ENCODE measurements around the gene APOD.

APOD gene

GRCh38 chr3:195555110-195555509 is 28.6 kb downstream of the APOD start:
- no peak overlapping the region for H3K4me3 ChIP-seq (ENCODE audit: low read depth, low read length)
- CTCF ChIA-PET = interaction anchor here (0.7 kb wide), 1 partner anchor 10 kb away, joined by 3 read pairs; no protein-coding TSS in a partner anchor
- TF ChIP-seq ZNF843 (tag by site-specific recombination; IDR thresholded peaks at IDR 0.05) (no peak), ZNF394 (tag by site-specific recombination; IDR thresholded peaks at IDR 0.05; ENCODE audit: borderline replicate concordance) (no peak), SALL2 (tag by site-specific recombination; IDR thresholded peaks at IDR 0.05; ENCODE audit: borderline replicate concordance) (no peak), TRIM28 (IDR thresholded peaks at IDR 0.05; ENCODE audit: borderline replicate concordance, low read length) (no peak), ZNF24 (tag by site-specific recombination; IDR thresholded peaks at IDR 0.05) (no peak), ZNF529 (tag by site-specific recombination; IDR thresholded peaks at IDR 0.05; ENCODE audit: insufficient replicate concordance) (no peak), HOXD13 (CRISPR knock-in tag; IDR thresholded peaks at IDR 0.05; ENCODE audit: borderline replicate concordance) (no peak), ZNF792 (tag by site-specific recombination; IDR thresholded peaks at IDR 0.05) (no peak), ZNF555 (tag by site-specific recombination; conservative IDR thresholded peaks at IDR 0.05) (no peak), ZSCAN23 (tag by site-specific recombination; IDR thresholded peaks at IDR 0.05) (no peak), ZBTB10 (tag by site-specific recombination; IDR thresholded peaks at IDR 0.05) (no peak), ZNF561 (tag by site-specific recombination; IDR thresholded peaks at IDR 0.05; ENCODE audit: borderline replicate concordance) (no peak), ZNF121 (tag by site-specific recombination; IDR thresholded peaks at IDR 0.05) (no peak), GLIS2 (tag by site-specific recombination; IDR thresholded peaks at IDR 0.05) (no peak), KLF8 (tag by site-specific recombination; IDR thresholded peaks at IDR 0.05) (no peak), MYNN (tag by site-specific recombination; IDR thresholded peaks at IDR 0.05; ENCODE audit: borderline replicate concordance) (no peak), ZNF501 (tag by site-specific recombination; IDR thresholded peaks at IDR 0.05) (no peak)
- TF ChIP-seq, protein P1, sequence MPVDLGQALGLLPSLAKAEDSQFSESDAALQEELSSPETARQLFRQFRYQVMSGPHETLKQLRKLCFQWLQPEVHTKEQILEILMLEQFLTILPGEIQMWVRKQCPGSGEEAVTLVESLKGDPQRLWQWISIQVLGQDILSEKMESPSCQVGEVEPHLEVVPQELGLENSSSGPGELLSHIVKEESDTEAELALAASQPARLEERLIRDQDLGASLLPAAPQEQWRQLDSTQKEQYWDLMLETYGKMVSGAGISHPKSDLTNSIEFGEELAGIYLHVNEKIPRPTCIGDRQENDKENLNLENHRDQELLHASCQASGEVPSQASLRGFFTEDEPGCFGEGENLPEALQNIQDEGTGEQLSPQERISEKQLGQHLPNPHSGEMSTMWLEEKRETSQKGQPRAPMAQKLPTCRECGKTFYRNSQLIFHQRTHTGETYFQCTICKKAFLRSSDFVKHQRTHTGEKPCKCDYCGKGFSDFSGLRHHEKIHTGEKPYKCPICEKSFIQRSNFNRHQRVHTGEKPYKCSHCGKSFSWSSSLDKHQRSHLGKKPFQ (tag by site-specific recombination; IDR thresholded peaks at IDR 0.05) = no peak
- TF ChIP-seq, protein P2, sequence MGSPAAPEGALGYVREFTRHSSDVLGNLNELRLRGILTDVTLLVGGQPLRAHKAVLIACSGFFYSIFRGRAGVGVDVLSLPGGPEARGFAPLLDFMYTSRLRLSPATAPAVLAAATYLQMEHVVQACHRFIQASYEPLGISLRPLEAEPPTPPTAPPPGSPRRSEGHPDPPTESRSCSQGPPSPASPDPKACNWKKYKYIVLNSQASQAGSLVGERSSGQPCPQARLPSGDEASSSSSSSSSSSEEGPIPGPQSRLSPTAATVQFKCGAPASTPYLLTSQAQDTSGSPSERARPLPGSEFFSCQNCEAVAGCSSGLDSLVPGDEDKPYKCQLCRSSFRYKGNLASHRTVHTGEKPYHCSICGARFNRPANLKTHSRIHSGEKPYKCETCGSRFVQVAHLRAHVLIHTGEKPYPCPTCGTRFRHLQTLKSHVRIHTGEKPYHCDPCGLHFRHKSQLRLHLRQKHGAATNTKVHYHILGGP (tag by site-specific recombination; IDR thresholded peaks at IDR 0.05) = no peak
- no peaks in the 10 kb centered on the region for H3K36me3 ChIP-seq (ENCODE audit: control insufficient read depth in 2 of 2, insufficient read depth in 1 of 2, low read length in 2 of 2)
- POLR2A ChIA-PET = no interaction called here
- no peaks in the 10 kb centered on the region for H3K9me3 ChIP-seq (ENCODE audit: control insufficient read depth, insufficient read depth, low read depth, low read length)
- H3K4me1 ChIP-seq (ENCODE audit: control insufficient read depth, insufficient read depth, low read length) = no peaks in the 10 kb centered on the region
- H3K27ac ChIP-seq (ENCODE audit: extremely low read depth, low read depth, low read length) = no peak overlapping the region

- Histone ChIP-seq H3K36me3 (ENCODE audit: control insufficient read depth in 2 of 2, insufficient read depth in 1 of 2, low read length in 2 of 2) (no peaks in the 10 kb centered on the region), H3K9me3 (ENCODE audit: control insufficient read depth, insufficient read depth, low read depth, low read length) (no peaks in the 10 kb centered on the region), H3K4me1 (ENCODE audit: control insufficient read depth, insufficient read depth, low read length) (no peaks in the 10 kb centered on the region), H3K4me3 (ENCODE audit: low read depth, low read length) (no peak overlapping the region), H3K27ac (ENCODE audit: extremely low read depth, low read depth, low read length) (no peak overlapping the region)
- ChIA-PET CTCF (interaction anchor here (0.7 kb wide), 1 partner anchor 11 kb away, joined by 3 read pairs; no protein-coding TSS in a partner anchor), POLR2A (no interaction called here)
- TF ChIP-seq ZFP41 (tag by site-specific recombination; IDR thresholded peaks at IDR 0.05; ENCODE audit: borderline replicate concordance) (no peak), ZNF560 (tag by site-specific recombination; IDR thresholded peaks at IDR 0.05; ENCODE audit: borderline replicate concordance) (no peak), ZNF354C (tag by site-specific recombination; IDR thresholded peaks at IDR 0.05; ENCODE audit: borderline replicate concordance, low read depth) (no peak), ZNF600 (tag by site-specific recombination; IDR thresholded peaks at IDR 0.05) (no peak), ZNF473 (tag by site-specific recombination; IDR thresholded peaks at IDR 0.05) (no peak), ZNF155 (tag by site-specific recombination; IDR thresholded peaks at IDR 0.05) (no peak), ZNF148 (tag by site-specific recombination; IDR thresholded peaks at IDR 0.05; ENCODE audit: borderline replicate concordance) (no peak), ZNF843 (tag by site-specific recombination; IDR thresholded peaks at IDR 0.05) (no peak)
- TF ChIP-seq, protein P3, sequence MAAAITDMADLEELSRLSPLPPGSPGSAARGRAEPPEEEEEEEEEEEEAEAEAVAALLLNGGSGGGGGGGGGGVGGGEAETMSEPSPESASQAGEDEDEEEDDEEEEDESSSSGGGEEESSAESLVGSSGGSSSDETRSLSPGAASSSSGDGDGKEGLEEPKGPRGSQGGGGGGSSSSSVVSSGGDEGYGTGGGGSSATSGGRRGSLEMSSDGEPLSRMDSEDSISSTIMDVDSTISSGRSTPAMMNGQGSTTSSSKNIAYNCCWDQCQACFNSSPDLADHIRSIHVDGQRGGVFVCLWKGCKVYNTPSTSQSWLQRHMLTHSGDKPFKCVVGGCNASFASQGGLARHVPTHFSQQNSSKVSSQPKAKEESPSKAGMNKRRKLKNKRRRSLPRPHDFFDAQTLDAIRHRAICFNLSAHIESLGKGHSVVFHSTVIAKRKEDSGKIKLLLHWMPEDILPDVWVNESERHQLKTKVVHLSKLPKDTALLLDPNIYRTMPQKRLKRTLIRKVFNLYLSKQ (tag by site-specific recombination; IDR thresholded peaks at IDR 0.05; ENCODE audit: borderline replicate concordance) = no peak
These were observed 29.3 kb downstream of the APOD start for GRCh38 chr3:195554458-195554857.

All from HEK293 (cell line).